ENCODE results near the gene ITPA.
"Not testable (repeated sequence)": the region's sequence is repeated elsewhere in the genome, so short reads cannot be mapped to it uniquely, and the experiment has no call there.

ITPA gene

DNA sequence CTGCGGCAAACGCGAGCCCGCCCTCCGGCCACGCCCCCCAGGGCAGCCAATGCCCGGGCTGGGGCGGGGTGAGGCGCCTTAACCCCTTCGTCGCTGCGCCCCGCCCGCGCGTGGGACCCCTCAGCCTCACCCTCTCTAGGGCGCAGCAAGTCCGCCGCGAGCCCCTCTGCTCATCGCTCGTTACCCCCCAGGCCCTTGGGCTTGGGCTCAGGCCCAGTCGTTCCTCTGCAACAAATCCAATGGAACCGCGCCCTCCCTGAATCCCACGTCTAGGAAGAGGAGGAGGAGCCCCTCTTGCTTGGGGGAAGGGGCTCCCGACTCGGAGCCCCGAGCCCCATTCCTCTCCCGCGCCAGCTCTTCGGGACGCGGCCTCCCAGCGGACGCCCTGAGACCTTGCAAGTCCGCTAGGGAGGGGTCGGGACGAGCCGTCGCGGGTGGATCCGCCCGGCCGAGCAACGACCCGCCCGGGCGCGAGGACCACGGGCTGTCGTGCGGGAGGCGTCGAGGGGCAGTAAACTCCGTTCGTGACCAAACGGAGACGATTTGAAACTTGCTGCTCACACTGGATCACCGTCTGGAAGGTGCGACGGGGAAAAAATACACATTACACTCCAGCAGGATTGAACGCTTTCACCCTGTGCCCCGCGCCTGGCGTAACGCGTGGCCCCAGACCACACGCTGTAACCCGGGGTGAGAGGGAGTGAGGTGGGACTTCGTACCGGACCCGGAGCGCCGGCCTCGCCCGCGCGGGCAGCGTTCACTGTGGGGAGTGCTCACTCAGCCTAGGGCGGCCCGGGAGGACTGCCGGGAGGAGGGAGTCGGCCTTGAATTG is 35.5 kb upstream of the ITPA start:
- peak; percentile 85 for DNase-seq (ENCODE audit: low spot score)

DNA sequence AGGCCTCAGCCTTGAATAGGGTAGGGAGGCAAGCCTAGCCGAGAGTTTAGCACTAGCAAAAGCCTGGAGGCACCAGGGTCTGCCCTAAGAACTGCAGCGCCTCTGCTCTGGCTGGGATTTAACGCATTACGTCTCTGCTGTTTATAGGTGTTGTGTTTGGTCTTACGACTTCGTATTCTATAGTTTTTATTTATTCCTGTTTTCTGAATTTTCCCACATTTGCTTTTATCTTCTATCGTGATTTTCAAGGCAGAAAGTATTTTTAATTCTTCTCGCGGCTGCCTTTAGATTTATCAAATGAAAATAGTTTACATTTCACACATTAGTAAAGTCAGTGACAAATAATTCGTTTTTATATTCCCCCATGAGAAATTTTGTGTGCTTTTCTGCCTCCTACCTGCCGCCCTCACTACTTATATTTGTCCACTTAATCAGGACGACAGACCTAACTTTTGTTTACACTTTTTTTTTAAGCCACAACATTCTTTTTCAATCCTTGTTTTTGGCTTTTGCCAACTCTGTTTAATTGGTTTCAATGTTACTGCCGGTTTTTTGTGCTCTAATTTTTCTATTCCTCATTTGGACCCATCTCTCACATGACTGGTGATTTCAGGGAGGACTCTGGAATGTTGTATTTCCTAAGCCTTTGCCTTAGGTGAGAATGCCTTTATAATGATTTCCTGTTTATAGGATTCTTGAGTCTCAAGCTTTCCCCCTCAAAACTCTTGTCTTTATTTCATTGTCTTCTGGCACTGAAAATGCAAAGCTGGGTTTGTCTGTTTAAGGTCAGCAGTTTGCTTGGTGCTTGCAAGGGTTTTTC is 34.6 kb upstream of the ITPA start:
- peak; percentile 68 for DNase-seq (ENCODE audit: low spot score)

DNA sequence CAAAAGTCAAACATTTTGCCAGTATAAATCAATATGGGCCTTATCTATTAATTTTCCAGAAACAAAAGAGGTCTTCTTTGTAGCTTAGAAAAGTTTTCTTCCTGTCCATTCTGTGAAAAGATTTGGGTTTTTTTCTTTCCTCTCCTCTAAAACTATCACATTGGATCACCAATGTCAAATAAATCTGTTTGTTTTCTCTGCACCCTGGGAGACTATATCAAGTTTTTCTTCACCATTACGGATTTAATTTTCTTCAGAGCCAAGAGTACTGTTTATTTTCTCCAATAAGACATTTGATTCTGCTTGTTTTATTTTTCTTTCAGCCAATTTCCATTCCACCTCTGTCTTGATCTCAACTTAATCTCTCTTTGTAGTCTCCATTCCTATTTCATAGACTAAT is 34.0 kb upstream of the ITPA start:
- no peak for DNase-seq (ENCODE audit: low spot score)

DNA sequence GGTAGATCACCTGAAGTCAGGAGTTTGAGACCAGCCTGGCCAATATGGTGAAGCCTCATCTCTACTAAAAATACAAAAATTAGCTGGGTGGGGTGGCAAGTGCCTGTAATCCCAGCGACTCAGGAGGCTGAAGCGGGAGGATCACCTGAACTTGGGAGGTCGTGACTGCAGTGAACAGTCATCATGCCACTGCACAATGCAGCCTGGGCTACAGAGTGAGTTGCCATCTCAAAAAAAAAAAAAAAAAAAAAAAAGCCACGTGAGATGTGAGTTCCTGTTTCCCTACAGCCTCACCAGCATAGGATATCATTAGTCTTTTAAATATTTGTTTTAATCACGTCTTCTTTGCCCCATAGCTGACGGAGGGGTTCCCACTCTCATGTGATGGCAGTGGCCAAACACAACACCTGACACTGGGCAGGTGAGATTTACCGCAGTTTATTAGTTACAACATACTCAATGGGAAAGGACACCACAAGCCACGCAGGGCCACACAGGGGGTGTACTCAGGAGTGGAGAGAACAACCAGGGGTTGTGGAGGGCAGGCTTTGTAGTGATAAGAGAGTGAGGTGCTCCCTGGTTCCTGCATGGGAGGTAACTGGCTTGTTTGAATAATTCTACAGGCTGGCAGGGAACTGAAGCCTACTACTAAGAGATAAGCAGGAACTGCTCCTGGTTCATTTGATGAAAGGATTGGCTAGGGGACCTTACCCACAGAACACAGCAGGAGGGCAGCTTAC is 31.4 kb upstream of the ITPA start:
- no peak for DNase-seq (ENCODE audit: low spot score)

DNA sequence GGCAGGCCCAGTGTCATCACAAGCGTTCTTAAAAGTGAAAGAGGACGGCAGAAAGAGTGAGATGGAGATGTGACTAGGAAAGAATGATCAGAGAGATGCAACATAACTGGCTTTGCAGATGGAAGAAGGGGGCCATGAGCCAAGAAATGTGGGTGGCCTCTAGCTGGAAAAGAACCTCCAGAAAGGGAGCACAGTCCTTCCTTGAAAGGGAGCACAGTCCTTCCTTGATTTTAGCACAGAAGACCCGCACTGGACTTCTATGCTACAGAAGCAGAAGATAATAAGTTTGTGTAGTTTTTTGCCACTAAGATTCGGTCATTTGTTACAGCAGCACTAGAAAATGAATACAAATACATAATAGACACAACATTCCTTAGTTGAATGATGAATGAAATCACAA is 29.0 kb upstream of the ITPA start:
- DNase-seq (ENCODE audit: low spot score): no peak

DNA sequence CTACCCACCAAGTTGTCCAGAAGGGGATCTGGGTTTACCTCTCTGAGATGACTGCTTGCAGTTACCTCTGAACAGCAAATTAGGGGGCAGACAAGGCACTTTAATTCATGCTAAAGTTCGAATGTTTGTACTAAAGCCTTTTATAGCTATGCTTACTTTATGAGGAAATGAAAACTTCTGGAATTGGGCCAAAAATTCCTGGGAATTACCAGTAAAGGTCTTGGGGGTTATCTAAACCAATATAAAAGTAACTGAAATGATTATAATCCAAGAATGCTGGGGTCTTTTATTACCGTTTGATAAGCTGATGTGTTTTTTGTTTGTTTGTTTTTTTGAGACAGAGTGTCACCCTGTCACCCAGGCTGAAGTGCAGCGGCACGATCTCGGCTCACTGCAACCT is 28.0 kb upstream of the ITPA start:
- no peak for DNase-seq (ENCODE audit: low spot score)

DNA sequence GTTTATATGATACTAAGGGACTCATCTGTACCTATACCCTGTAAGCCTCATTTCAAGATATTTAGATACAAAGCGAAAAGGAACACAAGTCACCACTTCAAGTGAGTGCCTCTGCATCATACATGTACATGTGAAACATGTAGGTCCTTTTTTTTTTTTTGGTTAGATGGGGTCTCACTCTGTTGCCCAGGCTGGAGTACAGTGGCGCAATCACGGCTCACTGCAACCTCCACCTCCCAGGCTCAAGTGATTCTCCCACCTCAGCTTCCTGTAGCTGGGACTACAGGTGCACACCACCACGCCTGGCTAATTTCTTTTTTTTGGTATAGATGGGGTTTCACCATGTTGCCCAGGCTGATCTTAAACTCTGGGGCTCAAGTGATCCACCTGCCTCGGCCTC is 26.9 kb upstream of the ITPA start:
- DNase-seq (ENCODE audit: low spot score): not testable (repeated sequence)

DNA sequence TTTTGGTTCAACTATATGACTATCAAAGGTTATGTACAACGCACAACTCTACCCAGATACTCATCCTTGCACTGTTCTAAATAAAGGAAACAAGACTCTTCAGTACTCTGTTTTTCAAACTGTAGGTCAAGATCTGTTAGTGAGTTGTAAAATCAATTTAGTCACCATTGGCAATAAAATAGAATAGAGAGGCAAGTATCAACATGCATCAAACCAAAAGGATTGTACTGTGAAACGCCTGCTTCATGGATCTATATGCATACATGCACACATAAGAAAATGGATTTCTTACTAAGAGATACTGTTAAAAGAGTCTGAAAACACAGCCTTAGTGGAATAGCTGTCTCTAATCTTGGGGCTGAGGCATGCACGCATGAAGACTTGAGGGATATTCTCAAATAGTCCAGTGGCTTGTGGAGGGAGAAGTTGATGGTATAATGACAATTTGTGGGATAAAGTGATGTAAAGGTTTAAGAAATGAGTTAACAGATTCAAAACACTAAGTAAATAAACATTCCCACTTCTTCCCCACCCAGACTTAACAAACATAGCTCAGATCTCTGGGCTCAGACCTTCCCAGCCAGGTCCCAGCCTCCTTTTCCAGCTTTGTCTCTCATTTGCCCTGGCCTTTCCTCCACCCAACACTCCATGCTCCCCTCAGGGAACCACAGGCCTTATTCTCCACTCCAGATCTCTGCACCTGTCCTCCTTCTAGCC is 25.2 kb upstream of the ITPA start:
- no peak for DNase-seq (ENCODE audit: low spot score)

DNA sequence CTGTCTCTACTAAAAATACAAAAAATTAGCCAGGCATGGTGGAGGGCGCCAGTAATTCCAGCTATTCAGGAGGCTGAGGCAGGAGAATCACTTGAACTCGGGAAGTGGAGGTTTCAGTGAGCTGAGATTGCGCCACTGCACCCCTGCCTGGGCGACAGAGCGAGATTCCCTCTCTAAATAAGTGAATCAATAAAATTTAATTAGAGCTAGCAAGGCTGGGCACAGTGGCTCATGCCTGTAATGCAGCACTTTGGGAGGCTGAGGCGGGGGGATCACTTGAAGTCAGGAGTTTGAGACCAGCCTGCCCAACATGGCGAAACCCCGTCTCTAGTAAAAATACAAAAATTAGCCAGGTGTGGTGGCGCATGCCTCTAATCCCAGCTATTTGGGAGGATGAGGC is 21.4 kb upstream of the ITPA start:
- not testable (repeated sequence) for DNase-seq (ENCODE audit: low spot score)

DNA sequence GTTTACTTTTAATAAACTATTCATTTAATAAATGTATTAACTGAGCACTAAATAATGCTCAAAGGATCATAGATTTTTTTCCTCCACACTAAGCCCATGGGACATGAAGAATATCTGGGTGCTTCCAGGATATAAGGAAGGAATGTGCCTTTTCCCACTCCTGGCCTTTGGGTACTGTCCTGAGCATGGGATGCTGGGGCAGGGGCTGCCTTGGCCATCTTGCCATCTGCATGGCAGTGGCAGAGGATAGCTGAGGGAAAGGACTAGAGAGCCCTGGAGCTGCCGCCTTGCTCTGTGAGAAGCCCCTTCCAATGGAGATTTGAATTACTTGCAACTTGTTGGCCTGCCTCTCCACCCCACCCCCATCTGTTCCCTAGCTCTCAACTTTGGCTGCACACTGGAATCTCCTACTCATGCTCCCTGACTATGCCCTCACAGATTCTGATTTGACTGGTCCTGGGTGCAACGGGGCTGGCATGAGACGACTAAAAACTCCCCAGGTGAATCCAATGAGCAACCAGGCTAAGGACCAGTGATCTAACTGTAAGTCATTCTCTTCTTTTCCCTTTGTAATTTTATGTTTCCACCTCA is 20.4 kb upstream of the ITPA start:
- DNase-seq (ENCODE audit: low spot score): no peak

DNA sequence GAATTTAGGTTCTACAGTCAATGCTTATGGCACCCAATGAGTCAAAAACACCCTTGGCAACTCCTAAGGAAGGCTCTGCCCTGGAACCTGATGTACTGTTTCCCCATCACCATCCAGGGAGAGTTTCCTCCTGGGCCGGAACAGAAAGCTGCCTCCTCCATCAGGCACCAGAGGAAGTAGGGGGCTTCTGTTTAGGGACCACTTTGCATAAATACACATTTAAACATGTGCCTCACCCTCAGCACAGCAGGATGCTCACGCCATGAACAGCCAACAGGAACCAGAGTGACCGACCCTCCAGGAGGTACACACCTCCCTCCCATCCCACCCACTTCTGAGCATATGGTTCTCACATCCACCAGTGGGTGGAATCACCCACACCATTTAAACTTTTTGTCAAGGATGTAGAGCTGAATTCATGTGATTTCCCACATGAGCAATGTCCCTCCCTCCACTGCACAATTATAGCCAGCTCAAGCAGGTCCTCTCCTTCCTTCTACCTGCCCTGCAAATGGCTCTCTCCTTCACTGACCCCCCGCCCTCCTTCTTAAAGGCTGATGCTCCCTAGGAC is 19.7 kb upstream of the ITPA start:
- DNase-seq (ENCODE audit: low spot score): no peak

DNA sequence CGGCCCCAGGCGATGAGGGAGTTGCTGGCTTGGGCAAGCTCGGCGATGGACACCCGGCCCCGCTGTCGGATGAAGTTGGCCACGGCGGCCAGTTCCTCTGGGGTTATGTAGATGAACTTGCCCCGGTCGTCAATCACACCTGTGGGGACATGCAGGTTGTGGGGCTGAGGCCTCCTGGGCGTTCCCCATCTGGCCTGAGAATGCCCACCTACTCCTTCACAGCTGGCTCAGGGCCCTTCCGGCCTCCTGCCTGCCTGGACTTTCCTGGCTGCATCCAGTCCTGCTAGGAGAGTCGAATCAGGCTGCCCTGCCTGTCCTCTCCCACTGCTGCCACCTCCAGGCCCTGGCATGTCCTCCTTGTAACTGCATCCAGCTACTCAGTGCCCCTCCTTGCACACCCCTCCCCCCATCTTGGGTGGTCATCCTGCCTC is 18.6 kb upstream of the ITPA start:
- no peak for DNase-seq (ENCODE audit: low spot score)

DNA sequence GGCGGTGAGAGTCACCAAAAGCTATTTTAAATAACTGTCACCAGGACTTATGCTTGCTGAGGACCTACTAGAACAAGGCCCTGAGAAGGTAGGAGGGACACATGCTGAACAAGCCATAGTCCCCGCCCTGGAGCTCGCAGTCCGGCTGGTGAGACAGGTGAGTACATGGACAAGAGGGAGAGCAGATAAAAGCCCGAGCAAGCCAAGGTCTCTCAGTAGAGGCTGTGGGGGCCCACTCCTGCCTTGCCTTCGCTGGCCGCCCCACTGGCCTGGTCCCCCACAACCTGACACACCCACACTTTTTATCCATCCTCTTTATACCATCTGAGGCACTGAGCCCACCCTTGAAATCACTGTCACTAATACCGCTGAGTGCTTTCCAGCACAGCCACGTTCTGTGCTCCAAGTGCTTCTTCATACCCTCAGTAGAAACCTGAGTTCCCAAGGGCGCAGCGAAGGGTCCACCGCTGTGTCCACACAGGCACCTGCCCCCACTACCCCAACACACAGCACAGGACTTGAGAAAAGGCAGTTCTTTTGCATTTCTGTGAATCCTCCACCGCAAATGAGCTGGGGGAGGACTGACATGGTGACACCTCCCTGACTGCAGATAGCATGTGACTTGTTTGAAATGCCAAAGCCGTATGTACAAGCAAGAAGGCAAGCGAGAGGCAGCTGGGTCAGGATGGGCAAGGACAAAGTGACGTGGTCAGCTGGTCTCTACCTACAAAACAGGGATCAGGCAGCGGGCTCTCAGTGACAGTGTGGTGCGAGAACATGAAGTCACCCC is 16.9 kb upstream of the ITPA start:
- no peak for DNase-seq (ENCODE audit: low spot score)

DNA sequence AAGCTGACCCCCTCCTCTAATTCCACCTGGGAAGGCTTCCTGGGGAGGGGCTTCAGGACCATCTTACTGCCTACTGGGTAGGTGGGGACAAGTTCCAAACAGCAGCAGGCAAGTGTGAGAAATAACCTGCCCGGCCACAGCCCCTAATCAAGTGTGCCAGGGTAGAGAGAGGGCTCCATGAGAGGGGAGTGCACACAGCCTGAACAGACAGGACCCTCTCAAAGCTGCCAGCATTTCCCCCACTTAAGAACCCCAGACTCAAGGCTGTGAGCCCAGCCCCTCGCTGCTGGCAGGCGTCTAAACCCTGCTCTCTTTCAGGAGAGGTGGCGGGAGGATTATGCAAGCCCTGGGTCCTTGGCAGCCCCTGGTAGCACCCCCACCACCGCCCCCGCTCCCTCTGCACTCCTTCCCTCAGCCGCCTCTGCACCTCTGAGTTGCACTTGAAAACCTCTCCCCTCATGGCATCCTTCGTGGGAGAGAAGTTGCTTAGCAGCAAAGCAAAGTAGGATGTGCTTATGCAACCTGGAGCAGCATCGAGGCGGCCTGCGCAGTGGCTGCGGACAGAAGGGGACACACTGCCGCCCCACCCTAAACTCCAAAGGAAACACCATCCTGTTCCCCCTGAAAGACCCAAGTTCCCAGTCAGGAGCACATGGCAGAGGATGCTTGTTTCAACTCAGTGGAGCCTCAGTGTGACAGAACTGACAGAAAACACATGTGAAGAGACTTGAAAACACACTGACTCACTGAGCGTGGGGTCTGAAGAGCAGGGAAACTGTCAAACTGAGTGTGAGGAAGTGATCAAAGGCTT is 15.3 kb upstream of the ITPA start:
- DNase-seq (ENCODE audit: low spot score): no peak

DNA sequence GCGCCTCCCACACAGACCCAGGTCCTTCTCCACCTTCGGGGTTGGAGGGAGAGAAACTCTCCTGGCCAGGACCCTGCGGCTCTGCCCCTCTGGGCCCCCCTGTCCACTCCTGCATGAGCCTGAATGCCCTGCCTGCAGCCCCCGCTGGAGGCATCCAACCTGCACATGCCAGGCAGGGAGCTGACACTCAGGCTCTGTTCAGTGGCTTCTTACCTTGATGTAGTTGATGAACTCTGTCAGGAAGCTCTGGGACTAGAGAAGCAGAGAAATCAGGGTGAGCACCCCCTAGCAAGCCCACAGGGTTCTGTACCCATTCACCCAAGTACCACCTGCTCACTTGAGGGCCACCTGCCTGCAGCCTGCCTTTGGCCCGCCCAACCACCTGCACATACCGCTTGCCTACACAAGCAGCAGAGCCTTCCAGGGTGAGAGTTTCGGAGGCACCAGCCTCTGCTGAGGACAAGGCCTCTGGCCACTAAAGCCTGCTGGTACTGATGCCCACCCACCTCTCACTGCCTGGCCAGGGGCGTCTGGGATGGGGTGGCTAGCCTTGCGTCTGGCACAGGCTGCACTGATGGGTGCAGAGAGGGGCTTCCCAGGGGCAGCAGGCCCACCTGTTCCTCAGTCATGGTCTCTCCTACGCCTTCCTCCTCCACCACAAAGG is 14.5 kb upstream of the ITPA start:
- DNase-seq (ENCODE audit: low spot score): no peak

DNA sequence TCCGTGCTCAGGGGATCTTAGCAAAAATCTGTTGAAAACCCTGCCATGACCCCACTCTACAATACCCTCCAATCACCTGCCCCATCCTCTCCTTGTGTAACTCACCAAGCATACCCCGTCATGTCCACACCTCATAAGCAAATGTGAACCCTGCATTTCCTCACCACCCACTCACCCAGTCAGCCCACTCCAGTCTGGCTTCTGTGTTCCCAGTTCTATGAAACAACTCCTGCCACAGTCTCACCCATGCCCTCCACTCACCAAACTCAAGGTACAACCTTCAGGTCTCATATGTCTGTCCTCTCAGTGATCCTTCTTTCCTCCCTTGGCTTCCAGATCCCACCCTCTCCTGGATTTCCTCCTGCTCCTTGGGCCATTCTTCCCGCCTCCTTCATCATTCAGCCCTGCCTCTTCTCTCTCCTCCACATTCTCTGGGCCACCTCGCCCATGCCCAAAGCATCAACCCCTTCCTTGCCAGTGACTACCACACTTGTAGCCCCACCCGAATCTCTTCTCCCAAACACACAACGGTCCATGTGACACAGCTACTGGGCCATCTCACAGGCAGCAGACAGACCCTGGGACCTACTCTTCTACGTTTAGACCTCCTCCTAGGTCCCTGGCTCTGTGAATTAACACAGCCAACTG is 13.6 kb upstream of the ITPA start:
- DNase-seq (ENCODE audit: low spot score): no peak

DNA sequence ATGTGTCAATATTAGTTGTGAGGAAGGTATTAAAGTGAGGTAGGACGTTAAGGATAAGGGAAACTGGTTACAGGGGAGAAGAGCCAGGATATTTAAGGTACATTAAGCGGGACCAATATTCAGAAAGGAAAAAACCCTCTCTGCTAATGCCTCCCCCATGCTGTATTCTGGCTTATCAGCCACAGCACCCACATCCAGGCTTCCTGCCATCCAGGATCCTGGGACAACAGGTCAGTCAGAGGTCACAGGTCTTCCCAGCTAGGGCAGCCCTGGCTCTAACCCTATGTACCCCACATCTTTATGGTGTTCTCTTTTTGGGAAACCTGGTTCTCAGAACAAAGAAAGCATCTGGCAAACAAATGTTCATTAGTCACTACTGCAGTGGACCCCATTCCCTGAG is 10.1 kb upstream of the ITPA start:
- no peak for DNase-seq (ENCODE audit: low spot score)

DNA sequence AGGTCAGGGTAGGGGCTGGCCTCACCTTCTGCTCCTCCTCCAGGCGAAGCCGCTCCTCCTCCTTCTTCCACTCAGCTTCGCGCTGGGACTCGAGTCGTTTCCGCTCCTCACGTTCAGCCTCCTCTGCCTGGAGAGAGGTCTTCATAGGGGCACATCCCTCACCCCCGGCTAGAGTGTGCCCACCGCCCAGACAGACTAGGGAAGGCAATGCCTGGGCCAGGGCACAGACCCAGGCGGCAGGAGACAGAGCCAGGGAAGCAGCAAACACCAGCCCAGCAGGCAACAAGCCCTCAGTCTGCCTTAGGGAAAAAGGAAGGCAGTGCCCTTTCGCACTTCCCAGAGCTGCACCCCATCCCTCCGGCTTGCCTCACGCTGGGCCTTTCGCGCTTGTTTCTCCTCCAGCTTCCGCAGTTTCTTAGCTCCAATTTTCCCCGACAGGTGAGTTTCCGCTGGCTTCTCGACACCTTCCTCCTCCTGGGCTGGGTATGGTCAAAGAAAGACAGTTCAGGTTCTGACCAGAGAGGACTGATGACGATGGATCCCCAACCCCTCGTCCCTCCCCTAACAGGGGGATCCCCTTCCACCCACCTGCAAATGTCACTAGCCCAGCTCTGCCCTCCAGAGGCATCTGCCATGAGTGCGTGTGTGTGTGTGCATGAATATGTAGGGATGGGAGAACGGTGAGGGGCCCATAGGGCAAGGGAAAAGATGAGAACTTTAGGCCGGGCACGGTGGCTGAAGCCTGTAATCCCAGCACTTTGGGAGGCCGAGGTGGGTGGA is 9.1 kb upstream of the ITPA start:
- no peak for DNase-seq (ENCODE audit: low spot score)

Measured in cerebellar cortex (tissue), 1 donor.